Measurements from ENCODE around the gene GPN2.

DNA sequence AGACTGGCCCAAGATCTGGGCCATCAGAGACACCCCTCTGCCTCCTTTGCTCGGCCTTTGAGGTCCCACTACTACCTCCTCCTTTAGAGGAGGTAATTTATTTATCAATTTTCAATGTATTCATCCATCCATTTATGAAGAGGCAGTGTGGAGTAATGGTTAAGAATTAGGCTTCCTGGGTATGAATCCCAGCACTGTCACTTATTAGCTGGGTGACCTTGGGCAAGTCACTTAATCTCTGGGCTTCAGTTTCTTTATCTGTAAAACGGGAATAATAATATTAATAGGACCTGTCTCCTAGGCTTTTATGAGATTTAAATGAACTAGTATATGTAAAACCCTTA, 22.0 kb upstream of the GPN2 start:
- TF ChIP-seq, protein P1, sequence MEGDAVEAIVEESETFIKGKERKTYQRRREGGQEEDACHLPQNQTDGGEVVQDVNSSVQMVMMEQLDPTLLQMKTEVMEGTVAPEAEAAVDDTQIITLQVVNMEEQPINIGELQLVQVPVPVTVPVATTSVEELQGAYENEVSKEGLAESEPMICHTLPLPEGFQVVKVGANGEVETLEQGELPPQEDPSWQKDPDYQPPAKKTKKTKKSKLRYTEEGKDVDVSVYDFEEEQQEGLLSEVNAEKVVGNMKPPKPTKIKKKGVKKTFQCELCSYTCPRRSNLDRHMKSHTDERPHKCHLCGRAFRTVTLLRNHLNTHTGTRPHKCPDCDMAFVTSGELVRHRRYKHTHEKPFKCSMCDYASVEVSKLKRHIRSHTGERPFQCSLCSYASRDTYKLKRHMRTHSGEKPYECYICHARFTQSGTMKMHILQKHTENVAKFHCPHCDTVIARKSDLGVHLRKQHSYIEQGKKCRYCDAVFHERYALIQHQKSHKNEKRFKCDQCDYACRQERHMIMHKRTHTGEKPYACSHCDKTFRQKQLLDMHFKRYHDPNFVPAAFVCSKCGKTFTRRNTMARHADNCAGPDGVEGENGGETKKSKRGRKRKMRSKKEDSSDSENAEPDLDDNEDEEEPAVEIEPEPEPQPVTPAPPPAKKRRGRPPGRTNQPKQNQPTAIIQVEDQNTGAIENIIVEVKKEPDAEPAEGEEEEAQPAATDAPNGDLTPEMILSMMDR (IDR thresholded peaks at IDR 0.05): no peak
- TF ChIP-seq EZH2 (IDR thresholded peaks at IDR 0.05; ENCODE audit: borderline replicate concordance, insufficient read depth, low read depth, low read length, poor library complexity, severe bottlenecking): no peak

Measured in B cell (primary cell).